ENCODE data around the gene GP2.

DNA sequence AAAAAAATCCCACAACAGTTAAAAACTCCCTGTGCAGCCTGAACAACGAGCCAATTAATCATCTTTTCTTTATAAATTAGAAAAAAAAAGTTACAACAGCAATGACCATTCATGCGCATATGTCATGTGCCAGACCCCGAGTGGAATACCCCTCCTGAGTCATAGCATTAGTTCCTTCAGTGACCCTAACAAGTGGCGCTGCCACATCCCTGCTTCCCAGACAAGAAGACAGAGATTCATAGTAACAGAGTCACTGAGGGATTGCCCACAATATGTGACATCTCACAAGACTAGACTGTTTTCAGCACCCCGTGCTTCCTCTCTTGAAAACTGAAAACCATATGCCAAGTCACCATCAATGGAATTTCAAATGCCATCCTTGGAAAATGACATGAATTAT is 17.3 kb upstream of the GP2 start:
- TF ChIP-seq, protein P1, sequence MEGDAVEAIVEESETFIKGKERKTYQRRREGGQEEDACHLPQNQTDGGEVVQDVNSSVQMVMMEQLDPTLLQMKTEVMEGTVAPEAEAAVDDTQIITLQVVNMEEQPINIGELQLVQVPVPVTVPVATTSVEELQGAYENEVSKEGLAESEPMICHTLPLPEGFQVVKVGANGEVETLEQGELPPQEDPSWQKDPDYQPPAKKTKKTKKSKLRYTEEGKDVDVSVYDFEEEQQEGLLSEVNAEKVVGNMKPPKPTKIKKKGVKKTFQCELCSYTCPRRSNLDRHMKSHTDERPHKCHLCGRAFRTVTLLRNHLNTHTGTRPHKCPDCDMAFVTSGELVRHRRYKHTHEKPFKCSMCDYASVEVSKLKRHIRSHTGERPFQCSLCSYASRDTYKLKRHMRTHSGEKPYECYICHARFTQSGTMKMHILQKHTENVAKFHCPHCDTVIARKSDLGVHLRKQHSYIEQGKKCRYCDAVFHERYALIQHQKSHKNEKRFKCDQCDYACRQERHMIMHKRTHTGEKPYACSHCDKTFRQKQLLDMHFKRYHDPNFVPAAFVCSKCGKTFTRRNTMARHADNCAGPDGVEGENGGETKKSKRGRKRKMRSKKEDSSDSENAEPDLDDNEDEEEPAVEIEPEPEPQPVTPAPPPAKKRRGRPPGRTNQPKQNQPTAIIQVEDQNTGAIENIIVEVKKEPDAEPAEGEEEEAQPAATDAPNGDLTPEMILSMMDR (conservative IDR thresholded peaks at IDR 0.05; ENCODE audit: low read length): no peak
- TF ChIP-seq EZH2phosphoT487 (IDR thresholded peaks at IDR 0.05; ENCODE audit: borderline replicate concordance): no peak
